A204.1 (cell line): ENCODE measurements around the gene FSD1L.

ENCODE experiments used
- FAIRE-seq: peaks from 2 replicates; lab custom pipeline; 2012; peaks lifted over from hg19 to GRCh38; lab: Jason Lieb, UNC

FSD1L gene

DNA sequence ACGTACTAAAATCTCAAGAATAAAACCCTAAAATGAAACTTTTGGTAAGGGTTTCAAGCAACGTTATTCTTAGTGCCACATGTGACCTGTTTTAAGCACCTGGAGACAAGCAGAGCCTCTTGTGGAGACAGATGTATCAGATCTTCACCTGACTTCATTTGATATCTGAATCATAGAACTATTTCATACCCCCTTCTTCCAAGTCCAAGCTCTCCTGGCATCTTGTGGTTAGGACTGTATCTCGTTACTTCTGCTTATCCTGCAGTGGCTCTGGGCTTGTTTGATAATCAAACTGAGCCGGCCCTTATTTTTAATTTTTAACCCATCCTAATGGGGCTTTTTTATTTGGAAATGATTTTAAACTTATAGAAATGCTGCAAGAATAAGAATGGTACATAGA lies 11.1 kb upstream of the FSD1L start:
- FAIRE-seq = no peak

DNA sequence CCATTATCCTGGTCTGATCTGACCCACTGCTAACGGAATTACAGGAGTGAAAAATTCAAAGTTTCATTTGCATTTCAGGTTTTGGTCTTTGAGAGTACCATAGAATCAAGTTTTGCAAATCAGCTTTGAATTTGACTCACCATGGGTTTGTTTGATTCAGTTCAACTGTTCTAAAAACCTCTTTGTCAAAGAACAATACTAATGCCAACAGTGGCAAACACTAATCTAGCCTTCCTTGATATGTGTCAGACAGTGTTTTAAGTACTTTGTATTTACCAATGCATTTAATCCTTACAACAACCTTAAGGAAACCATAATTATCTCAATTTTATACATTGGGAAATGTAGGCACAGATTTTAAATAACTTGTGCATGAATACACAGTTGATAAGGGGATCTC lies 10.1 kb upstream of the FSD1L start:
- no peak for FAIRE-seq

DNA sequence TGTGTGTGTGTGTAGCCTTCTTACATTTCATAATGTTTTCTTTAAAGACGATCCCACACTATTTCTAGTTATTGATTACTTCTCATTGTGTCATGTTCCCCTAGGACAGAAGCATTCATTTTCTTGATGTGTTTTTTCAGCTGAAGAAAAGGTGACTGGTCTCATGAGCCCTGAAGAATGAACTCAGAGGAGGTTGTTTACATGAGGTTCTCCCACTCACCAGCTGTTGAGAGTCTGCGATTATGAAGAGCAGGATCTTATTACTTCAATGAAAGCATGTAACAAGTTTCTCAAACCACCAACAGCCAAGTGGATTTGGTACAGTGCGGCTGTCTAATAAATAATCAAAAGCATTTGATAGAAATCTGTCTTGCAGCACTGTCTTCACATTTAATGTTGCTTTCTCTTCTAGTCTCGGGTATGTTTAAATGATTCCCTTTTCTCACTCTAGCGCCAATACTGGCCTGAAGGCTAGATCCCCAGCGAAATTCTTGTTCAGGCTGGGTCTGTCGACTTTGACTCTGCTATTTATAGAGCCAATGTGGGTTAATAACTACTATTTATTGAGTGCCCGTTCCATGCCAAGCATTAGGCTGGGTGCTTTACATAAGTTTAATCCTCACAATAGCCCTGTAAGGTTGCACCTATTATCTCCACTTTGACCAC lies 9.6 kb upstream of the FSD1L start:
- no peak for FAIRE-seq

DNA sequence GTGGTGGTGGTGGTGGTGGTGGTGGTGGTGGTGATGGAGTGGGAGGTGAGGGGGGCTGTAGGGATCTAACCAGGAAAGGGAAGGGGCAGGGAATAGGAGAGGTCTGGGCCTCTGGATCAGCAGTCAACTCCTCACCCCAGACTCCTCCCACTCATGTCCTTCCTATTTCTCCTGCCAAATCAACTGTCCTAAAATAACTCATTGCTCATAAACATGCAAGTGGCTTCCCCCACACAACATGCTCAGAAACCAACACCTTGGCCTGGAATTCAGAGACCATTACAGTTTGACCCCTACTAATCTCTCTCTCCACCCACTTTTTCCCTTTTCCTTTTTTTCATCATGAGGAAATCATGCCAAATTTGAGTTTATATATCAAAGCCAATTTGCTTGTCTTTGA lies 8.4 kb upstream of the FSD1L start:
- no peak for FAIRE-seq

DNA sequence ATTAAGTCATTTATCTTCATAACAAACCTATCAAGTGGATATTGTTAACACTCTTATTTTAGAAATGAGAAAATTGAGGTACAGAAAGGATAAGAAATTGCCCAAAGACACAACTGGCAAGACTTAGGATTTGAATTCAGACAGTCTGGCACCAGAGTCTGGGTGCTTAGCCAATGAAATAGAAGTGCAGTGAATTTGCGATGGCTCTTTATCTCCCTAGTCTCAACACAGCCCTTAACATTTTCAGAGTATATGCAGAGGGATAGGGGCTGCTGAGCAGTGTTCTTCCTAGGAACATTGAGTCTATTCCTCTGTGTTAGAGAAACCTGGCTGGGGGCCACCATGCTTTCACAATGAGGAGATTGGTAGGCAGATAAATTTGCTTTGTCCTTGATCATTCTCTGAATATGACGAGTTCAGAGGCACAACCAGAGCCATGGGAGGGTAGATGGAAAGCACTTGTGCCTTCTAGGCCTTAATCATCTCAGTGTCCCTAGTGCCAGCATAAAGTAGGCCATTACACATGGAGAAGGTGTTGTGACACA lies 6.1 kb upstream of the FSD1L start:
- FAIRE-seq = no peak

DNA sequence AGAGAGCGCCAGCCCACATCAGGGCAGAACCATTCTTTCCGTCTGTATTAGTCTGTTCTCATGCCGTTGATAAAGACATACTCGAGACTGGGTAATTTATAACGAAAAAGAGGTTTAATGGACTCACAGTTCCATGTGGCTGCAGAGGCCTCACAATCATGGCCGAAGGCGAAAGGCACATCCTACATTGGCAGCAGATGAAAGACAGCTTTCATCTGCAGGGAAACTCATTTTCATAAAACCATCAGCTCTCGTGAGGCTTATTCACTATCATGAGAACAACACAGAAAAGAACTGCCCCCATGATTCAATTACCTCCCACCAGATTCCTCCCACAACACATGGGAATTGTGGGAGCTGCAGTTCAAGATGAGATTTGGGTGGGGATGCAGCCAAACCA lies 4.7 kb upstream of the FSD1L start:
- no peak for FAIRE-seq

DNA sequence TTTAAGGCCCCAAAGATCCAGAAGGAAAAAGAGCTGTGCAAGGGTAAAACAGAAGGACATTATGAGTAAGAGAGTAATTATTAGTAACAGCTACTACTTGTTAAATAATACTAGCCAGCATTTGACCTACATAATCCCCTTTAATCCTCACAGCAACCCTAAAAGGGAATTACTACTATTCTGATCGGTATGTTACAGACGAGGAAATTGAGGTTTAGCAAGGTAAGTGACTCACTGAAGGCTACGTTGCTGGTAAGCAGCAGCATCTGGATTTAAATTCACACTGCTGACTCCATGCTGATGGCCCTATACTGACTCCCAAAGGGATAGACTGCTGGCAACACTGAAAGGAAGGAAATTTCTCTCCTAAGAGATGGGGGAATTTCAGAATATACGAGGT lies 3.7 kb upstream of the FSD1L start:
- FAIRE-seq = no peak

DNA sequence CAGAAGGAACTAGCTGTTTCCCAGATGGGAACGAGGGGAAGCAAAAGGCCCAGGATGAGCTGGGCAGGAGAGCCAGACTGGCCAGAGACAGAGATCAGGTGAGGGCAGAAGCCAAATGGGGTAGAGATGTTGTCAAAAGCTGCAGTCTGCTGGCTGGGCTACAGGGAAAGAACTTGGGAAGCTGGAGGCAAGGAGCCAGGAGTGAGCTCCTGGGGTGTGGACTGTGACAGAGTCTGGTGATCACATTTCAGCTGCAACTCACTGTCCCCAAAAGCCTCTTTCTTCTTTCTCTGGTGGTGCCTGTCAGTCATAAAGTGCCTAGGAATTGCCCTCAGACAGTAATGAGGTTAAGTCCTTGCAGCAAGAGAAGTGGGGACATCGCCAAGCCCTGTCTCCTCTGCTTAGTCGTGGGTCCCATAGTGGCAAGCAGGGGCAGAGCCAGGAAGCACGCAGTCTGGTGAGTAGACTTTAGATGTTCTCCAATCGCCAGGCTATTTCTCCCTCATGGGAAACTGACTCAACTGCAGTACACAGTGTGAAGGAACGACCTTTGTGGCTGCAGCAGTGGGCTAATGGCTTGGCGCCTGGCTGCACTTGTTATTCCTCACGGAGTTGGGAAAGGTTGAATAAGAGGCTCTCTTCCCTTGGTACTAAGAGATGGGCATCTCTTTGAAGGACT lies 2.5 kb upstream of the FSD1L start:
- FAIRE-seq = no peak

DNA sequence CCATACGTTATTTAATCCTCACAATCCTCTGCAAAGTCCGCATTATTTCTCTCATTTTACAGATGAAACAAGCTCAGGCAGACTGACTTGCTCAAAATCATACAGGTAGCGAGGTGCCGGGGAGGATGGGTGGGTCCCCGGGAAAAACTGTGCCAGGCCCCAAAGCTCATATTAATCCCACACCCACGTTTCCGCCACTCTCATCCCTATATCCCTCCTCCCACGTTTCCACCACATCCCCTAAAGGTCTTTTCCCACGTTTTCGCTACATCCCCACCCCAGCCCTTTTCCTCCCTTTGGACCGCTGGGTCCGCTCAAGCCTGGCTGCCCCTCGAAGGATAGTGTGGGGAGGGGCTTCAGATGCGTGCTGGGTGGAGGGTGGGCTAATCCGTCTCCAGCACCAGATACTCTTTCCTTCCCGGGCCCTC lies 434 bp upstream of the FSD1L start:
- no peak for FAIRE-seq

DNA sequence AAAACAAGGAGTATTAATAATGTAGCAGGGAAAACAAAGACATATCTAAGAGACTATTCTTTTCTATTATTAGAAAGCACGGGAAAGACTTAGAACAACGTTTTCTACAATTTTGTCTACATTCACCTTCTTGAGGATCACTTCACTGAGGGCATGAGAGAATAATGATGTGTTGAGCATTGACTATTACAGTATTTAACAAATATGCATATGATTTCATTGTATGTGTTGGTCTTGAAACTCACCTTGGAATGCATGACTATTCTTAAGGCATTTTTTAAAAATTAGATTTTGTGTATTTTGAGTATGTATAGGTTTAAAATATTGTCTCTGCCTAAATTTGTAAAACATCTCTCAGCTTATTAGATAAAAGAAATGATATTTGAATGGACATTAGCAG lies 1.2 kb downstream of the FSD1L start:
- no peak for FAIRE-seq

DNA sequence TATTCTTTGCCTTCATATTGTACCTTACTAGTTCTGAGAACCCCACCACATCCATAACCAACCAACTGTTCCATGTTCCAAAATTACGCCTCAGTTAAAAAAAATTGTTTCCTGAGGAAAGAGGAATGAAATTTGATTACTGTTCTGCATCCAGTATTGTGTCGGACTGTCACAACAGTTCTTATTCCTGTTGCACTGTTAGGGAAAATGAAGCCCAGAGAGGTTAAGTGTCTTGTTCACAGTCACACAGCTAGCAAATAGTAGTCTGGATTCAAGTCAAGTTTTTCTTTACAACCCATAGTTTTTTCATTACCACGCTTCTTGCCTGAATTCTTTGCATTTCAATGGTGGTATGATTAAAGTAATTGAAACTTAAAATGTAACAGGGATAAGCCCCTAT lies 4.4 kb downstream of the FSD1L start:
- FAIRE-seq = no peak

DNA sequence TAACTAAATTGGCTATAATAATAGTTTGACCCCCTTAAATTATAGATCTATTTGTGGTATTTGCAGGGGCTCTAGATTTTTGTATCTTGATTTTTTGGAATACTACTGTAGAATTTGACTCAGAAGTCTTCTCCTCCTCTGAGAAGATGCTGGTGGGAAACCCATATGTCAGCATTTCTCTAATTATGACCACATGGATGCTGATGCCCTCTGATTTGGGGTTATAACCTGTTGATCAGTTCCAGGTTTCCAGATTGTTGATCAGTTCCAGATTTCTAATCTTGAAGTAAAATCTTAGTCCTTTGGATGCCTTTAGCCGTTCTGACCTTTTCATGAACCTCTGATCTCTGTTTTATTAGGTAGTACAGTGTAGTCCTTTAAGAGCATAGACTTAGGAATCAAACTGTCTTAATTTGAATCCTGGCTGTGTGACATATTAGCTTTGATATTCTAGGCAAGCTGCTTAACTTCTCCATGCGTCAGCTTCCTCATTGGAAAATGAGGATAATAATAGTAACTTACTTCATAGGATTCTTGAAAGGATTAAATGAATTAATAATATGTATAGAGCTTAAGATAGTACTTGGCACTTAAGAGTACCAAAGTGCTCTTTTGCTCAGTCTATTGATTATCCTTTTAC lies 8.1 kb downstream of the FSD1L start:
- no peak for FAIRE-seq

DNA sequence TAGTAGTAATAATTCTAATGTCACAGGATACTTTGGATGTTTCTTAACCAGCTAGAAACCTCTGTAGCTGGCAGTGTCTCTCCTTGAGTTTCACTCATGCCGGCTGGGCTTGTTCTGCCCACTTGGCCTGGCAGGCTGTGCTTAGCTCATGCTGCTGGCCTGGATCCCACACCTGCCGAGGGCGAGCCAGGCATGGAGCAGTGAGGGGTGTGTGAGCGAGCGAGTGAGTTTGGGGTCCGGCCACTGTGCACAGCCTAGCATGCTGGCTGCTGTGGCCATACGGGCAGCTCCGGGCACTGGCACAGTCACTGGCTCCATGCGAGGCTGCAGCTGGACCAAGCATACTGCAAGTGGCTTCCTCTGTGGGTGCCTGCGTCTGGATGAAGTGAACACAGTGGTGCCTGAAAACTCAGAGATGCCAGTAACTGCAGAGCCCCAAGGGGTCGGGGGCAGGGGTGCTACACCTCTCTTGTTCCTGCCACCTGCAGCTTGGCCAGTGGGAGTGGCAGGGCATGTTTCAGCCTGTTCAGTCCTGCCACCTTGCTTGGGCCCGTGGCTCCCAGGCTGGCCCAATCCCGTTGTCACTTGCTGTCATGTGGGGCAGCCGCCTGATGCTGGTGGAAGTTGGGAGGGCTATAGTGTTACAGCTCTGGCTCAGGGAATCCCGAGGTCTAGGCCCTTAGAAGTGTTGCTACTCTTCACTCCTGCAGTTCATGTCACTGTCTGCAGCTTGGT lies 9.9 kb downstream of the FSD1L start:
- no peak for FAIRE-seq

DNA sequence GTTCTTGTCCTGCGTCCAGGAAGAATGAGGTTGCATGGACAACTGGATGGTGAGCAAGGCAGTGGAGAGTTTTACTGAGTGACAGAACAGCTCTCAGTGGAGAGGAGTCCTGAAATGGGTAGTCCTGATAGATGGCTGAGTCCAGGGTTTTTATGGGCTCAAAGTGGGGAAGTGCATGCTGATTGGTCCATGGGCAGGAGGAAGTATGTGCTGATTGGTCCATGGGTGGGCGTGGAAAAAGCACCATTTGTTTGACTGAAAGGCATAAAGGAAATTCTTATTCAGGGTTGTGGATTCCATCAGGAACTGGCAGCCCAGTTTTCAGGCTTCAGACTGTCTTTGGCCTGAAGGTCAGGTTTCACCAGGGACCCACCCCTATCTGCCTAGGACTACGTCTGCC lies 10.6 kb downstream of the FSD1L start:
- FAIRE-seq = no peak

DNA sequence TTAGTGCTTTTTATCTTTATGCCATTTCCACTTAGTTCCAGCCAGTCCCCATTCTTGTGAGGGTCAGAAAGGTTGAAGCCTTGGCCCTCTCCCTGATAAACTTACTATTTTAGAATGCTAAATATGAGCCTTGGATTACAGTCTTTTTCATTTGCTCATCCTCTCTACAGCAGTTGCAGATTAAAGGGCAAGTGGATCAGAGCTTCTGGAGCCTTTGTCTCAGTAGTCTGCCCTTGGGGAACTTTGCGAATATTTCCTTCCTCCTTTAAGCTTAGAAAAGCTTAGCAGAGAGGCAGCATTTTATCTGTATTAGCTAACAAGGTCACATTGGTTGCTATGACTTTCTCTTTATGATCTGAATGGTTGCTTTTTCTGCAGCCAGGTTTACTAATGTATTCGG lies 11.5 kb downstream of the FSD1L start:
- no peak for FAIRE-seq

DNA sequence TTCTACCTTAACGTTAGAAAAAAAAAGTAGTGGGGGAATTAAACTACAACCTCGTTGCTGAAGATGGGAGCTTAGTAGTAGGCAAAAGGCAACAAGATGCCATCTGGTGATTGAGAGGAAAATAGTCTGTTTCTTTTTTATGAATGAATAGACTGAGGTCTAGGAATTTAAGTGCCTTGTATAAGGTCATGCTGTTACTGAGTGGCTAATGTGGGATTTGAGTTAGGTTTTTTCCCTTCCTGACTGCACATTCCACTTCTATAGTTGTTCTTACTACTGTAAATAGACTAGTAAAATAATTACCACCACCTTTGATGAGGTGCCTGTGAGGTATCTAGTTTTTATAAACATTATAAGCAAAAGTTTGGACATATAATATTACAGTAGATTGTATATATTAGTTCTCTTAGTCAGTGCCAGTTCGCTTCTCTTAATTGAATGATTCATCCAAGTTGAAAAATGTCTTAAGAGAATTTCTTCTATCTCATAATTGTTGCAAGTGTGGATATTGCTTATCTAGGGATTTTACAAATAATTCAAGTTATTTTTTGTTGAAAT lies 19.1 kb downstream of the FSD1L start:
- FAIRE-seq = no peak

DNA sequence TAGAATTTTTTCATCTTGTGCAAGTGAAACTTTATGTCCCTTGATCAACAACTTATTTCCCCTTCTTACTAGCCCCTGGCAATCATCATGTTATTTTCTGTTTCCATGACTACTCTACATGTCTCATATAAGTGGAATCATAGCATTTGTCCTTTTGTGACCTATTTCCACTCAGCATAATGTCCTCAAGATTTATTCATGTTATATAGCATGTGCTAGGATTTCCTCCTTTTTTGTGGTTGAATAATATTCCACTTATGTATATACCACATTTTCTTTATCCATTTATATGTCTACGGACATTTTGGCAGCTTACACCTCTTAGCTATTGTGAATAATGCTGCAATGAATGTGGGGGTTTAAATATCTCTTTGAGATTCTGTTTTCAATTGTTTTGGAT lies 21.0 kb downstream of the FSD1L start:
- FAIRE-seq = no peak

DNA sequence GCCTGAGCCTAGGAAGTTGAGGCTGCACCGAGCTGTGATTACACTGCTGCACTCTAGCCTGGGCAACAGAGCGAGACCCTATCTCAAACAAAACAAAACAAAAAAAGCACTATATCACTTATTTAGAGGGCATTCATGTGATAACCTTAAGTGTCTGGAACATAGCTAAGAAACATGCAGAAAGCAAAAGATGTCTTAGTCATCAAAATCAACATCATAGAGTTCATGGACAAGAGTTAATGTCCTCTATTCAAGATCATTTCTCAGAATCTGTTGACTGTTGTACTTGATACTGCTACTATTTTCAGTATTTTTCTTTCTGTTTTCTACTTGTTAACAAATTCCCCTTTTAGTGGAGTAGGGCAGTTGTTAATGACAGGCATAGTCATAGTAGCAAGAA lies 25.4 kb downstream of the FSD1L start:
- no peak for FAIRE-seq

DNA sequence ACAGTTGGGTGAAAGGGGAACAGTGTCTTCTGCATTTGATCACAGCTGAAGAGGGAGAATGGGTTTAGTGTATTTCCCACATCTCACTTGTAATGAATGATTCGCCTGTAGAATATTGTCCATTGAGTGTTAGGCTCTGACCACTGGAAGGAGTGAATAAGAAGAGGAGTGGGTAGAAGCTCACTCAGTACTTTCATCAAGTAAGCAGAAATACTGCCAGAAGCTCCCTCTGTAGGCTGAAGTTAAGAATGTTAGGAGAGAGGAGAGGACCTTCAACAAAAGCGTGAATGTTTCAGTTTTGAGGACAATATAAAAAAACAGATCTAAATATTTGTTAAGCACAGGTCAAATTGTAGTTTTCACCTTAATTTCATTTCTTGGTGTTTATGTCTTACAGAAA lies 27.5 kb downstream of the FSD1L start:
- no peak for FAIRE-seq

DNA sequence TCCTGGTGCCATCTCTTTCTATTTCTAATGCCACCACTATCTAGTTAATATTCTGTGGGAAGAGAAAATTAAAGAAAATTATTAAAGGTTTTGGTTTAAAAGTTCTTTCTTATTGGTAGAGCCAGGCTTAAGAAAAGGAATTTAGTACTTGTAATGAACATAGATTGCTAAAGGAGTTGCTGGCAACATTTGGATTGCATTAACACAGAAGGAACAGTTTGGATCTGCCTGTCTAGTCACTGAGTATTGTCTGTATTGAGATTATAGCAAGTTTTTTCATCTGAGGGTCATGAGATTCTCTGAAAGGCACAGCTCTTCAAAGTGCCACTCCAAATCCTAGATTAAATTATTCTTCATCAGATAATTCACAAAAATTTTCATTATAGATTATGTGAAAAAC lies 32.0 kb downstream of the FSD1L start:
- FAIRE-seq = no peak

DNA sequence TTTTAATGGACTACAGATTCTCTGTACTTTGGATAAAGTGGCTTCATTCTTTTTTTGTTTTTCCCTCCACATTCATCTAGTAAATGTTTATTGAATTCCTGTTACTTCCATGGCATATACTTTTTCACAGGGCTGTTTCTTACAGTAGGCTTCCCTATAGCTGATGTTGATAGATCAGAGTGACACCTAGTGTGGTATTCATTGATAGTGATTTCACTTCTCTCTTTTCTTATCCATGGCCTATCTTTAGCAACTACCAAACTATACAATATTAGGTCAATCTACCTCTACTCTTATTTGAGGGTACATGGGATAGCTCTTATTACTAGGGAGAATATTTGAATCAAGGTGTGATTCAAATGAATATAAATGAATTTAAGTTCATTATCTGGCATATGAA lies 35.8 kb downstream of the FSD1L start:
- FAIRE-seq = no peak

DNA sequence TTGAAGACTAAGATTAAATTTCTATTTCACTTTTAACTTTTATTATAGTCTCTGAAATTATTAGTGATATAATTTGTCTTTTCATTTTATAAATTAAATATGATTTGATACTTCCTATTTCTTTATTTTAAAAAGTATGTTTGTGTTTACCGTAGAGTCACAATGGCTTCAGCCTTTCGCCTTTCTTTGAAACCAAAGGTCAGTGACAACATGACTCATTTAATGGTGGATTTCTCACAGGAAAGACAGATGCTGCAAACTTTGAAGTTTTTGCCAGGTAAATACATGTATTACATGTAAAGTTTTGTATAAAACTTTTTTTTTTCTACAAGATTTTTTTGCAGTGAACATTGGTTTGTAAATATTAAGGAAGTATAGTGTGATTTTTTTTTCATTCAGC lies 36.4 kb downstream of the FSD1L start:
- peak; percentile 59 for FAIRE-seq

DNA sequence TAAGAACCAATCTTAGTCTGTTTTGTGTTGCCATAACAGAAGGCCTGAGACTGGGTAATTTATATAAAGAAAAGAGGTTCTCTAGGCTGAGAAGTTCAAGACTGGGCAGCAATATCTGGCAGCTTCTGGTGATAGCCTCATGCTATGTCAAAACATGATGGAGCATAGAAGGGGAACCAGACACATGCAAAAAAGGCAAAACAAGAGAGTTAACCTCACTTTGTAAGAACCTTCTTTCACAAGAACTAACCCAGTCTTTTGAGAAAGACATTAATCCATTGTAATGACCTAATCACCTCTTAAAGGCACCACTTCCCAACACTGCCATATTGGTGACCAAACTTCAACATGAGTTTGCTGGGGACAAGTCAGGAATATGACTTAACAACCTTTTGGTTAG lies 37.3 kb downstream of the FSD1L start:
- FAIRE-seq = no peak
